Activated CD4-positive, alpha-beta T cell treated with anti-CD3 and anti-CD28 coated beads for 48 hours (primary cell): Measurements from ENCODE around the gene FRMD6.
"Not testable (repeated sequence)": the region's sequence is repeated elsewhere in the genome, so short reads cannot be mapped to it uniquely, and the experiment has no call there.

ENCODE experiments used
- DNase-seq: peaks from one replicate; pipeline ENCODE4 v3.0.0-alpha.2; 2020

Gene FRMD6

GRCh38 chr14:51727526-51727925 is 75.8 kb downstream of the FRMD6 start:
- DNase-seq = no peak

GRCh38 chr14:51730098-51730497 is 78.4 kb downstream of the FRMD6 start:
- DNase-seq = no peak

- no peak for DNase-seq
These were observed 79.0 kb downstream of the FRMD6 start for GRCh38 chr14:51730684-51731083.

GRCh38 chr14:51732494-51733112 is 80.9 kb downstream of the FRMD6 start:
- no peak for DNase-seq

- no peak for DNase-seq
These were observed 81.4 kb downstream of the FRMD6 start for GRCh38 chr14:51733147-51733546.

- DNase-seq = no peak
These were observed 84.1 kb downstream of the FRMD6 start for GRCh38 chr14:51735851-51736250.

- DNase-seq = no peak
These were observed 87.0 kb downstream of the FRMD6 start for GRCh38 chr14:51738754-51739153.

- no peak for DNase-seq
These were observed 91.9 kb downstream of the FRMD6 start for GRCh38 chr14:51743588-51744000.

GRCh38 chr14:51744372-51745130 is 92.8 kb downstream of the FRMD6 start:
- no peak for DNase-seq

- not testable (repeated sequence) for DNase-seq
These were observed 95.1 kb downstream of the FRMD6 start for GRCh38 chr14:51746823-51747222.

- DNase-seq = no peak
These were observed 98.8 kb downstream of the FRMD6 start for GRCh38 chr14:51750542-51750941.

- DNase-seq = not testable (repeated sequence)
These were observed 100.1 kb downstream of the FRMD6 start for GRCh38 chr14:51751611-51752345.

GRCh38 chr14:51757756-51758155 is 106.0 kb downstream of the FRMD6 start:
- DNase-seq = not testable (repeated sequence)

GRCh38 chr14:51759950-51760349 is 108.2 kb downstream of the FRMD6 start:
- DNase-seq = no peak

- DNase-seq = not testable (repeated sequence)
These were observed 114.0 kb downstream of the FRMD6 start for GRCh38 chr14:51765726-51766125.

GRCh38 chr14:51766586-51766985 is 114.9 kb downstream of the FRMD6 start:
- not testable (repeated sequence) for DNase-seq

GRCh38 chr14:51769261-51769660 is 117.6 kb downstream of the FRMD6 start:
- DNase-seq = not testable (repeated sequence)

GRCh38 chr14:51774209-51774608 is 122.5 kb downstream of the FRMD6 start:
- peak; percentile 18 for DNase-seq

- peak; percentile 55 for DNase-seq
These were observed 124.6 kb downstream of the FRMD6 start for GRCh38 chr14:51776102-51776894.

GRCh38 chr14:51780006-51780692 is 128.4 kb downstream of the FRMD6 start:
- peak; percentile 84 for DNase-seq
